Keratinocyte (primary cell): ENCODE measurements around the gene ZSCAN31. TPM values are rescaled to one million over a fixed set of nuclear protein-coding genes. Genes with fewer than 3 reads are reported as not detected.

Experiments used
- DNase-seq: peaks from one replicate; pipeline ENCODE4 v3.0.0-alpha.2; 2011; ENCODE audit warnings: low read depth, missing footprints, low spot score
- FAIRE-seq: peaks from 2 replicates; lab custom pipeline; 2011; peaks lifted over from hg19 to GRCh38; lab: Jason Lieb, UNC
- H2AFZ ChIP-seq: 2 replicates; pipeline ENCODE4 v1.6.0; 2012; ENCODE audit warnings: low read length, control low read depth, inconsistent platforms; ENCODE audit not compliant: control insufficient read depth
- H3K27ac ChIP-seq: 2 replicates; pipeline ENCODE4 v1.5.1; 2011; ENCODE audit warnings: low read length; ENCODE audit not compliant: control insufficient read depth, insufficient read depth
- H3K27me3 ChIP-seq: 3 replicates; pipeline ENCODE4 v1.6.0; 2011; ENCODE audit warnings: low read length; ENCODE audit not compliant: control insufficient read depth, insufficient read depth; ENCODE audit errors: extremely low read depth
- H3K36me3 ChIP-seq, 2 experiments: 2 replicates in 1 of 2; 3 replicates in 1 of 2; pipeline ENCODE4 v1.5.1; 2011; ENCODE audit warnings: low read length in 2 of 2, mild to moderate bottlenecking in 1 of 2; ENCODE audit not compliant: control insufficient read depth in 2 of 2, insufficient read depth in 2 of 2; ENCODE audit errors: extremely low read depth in 1 of 2
- H3K4me1 ChIP-seq: 3 replicates; pipeline ENCODE4 v1.5.1; 2011; ENCODE audit warnings: low read length; ENCODE audit not compliant: control insufficient read depth, insufficient read depth; ENCODE audit errors: extremely low read depth
- H3K4me2 ChIP-seq: 3 replicates; pipeline ENCODE4 v1.6.0; 2011; ENCODE audit warnings: low read depth, low read length; ENCODE audit not compliant: control insufficient read depth, insufficient read depth; ENCODE audit errors: extremely low read depth
- H3K4me3 ChIP-seq, 3 experiments: fragments of 200-600 bp in 1 of 3; sonication (generic) in 1 of 3; 2 replicates in 2 of 3; 3 replicates in 1 of 3; pipeline ENCODE4 v1.5.1; 2011 to 2016; ENCODE audit warnings: low read length in 3 of 3, mild to moderate bottlenecking in 3 of 3, control low read depth in 2 of 3, inconsistent platforms in 1 of 3, low read depth in 1 of 3, mixed read lengths in 1 of 3, mixed run types in 1 of 3, moderate library complexity in 1 of 3; ENCODE audit not compliant: control insufficient read depth in 2 of 3, insufficient read depth in 2 of 3; ENCODE audit errors: extremely low read depth in 1 of 3
- H3K79me2 ChIP-seq: 2 replicates; pipeline ENCODE4 v1.6.0; 2012; ENCODE audit warnings: low read length; ENCODE audit not compliant: control insufficient read depth, insufficient read depth
- H3K9ac ChIP-seq: 3 replicates; pipeline ENCODE4 v1.6.0; 2011; ENCODE audit warnings: low read length; ENCODE audit not compliant: control insufficient read depth, insufficient read depth; ENCODE audit errors: extremely low read depth
- H3K9me1 ChIP-seq: 3 replicates; pipeline ENCODE4 v1.6.0; 2011; ENCODE audit warnings: low read length; ENCODE audit not compliant: control insufficient read depth, insufficient read depth; ENCODE audit errors: extremely low read depth
- H3K9me3 ChIP-seq: 2 replicates; pipeline ENCODE4 v1.5.1; 2012; ENCODE audit warnings: low read depth, low read length; ENCODE audit not compliant: control insufficient read depth
- H4K20me1 ChIP-seq: 3 replicates; pipeline ENCODE4 v1.6.0; 2011; ENCODE audit warnings: low read length; ENCODE audit not compliant: control insufficient read depth, insufficient read depth; ENCODE audit errors: extremely low read depth
- EZH2 ChIP-seq: IDR thresholded peaks from one replicate; pipeline ENCODE4 v1.6.1; 2012; ENCODE audit warnings: inconsistent platforms, mild to moderate bottlenecking, low read length, moderate library complexity
- dilution Hi-C: fragments of 300-500 bp; cut with MboI; formaldehyde crosslinking; loops from one replicate; pipeline ENCODE4 v1.7.0; 2020; ENCODE audit warnings: low sequenced_read_pairs; ENCODE audit not compliant: extremely low pct_ligation_motif_present
- polyA plus RNA-seq, 5 experiments: library from polyadenylated mRNA; depleted of rRNA in 3 of 5; stranded (reverse) in 3 of 5; stranded (forward) in 1 of 5; unstranded in 1 of 5; fragments of >200 nt; gene quantifications; 1 replicate in 1 of 5; 2 replicates in 3 of 5; 3 replicates in 1 of 5; pipeline versions ENCODE4 v1.2.1 to v1.2.3, GENCODE V29; 2011 to 2012; ENCODE audit warnings: missing spikeins in 2 of 5, low read depth in 1 of 5, low replicate concordance in 1 of 5
- small RNA-seq, 3 experiments: library from RNA; depleted of rRNA; stranded (forward); fragments of <200 nt; gene quantifications; one replicate each; pipeline ENCODE3, GENCODE V24; 2012; ENCODE audit warnings: low read depth in 3 of 3, low replicate concordance in 1 of 3; ENCODE audit not compliant: insufficient read length in 3 of 3
- TF ChIP-seq, protein P1 (sequence below), 3 experiments: IDR thresholded peaks in 1 of 3; conservative IDR thresholded peaks in 1 of 3; optimal IDR thresholded peaks in 1 of 3; 2 replicates in 2 of 3; 3 replicates in 1 of 3; pipeline versions ENCODE3 to v1.5.1; 2011; ENCODE audit warnings: low read length in 3 of 3, mild to moderate bottlenecking in 3 of 3, moderate library complexity in 2 of 3, control low read depth in 1 of 3, inconsistent platforms in 1 of 3; ENCODE audit not compliant: insufficient read depth in 2 of 3; ENCODE audit errors: extremely low read depth in 1 of 3

The ZSCAN31 gene
- polyA plus RNA-seq, 1 donor (not counting 4 experiments of a cell fraction or from before 2014, with no cell fraction given): 14.4 TPM

- FAIRE-seq (no peak), DNase-seq (no peak)
- Histone ChIP-seq H2AFZ (no peak overlapping the region), H3K27me3 (no peaks in the 10 kb centered on the region), H3K4me3 (no peak overlapping the region), H3K27ac (no peak overlapping the region), H3K9me1 (no peaks in the 10 kb centered on the region), H3K4me2 (no peak overlapping the region), H3K9ac (no peak overlapping the region), H3K36me3 (peaks cover 5 to 10% of the 10 kb centered on the region in 2 experiments), H3K79me2 (no peaks in the 10 kb centered on the region), H4K20me1 (no peaks in the 10 kb centered on the region), H3K4me1 (peaks cover 6% of the 10 kb centered on the region), H3K9me3 (no peaks in the 10 kb centered on the region)
- dilution Hi-C loops: no loop called here
- TF ChIP-seq, protein P1, sequence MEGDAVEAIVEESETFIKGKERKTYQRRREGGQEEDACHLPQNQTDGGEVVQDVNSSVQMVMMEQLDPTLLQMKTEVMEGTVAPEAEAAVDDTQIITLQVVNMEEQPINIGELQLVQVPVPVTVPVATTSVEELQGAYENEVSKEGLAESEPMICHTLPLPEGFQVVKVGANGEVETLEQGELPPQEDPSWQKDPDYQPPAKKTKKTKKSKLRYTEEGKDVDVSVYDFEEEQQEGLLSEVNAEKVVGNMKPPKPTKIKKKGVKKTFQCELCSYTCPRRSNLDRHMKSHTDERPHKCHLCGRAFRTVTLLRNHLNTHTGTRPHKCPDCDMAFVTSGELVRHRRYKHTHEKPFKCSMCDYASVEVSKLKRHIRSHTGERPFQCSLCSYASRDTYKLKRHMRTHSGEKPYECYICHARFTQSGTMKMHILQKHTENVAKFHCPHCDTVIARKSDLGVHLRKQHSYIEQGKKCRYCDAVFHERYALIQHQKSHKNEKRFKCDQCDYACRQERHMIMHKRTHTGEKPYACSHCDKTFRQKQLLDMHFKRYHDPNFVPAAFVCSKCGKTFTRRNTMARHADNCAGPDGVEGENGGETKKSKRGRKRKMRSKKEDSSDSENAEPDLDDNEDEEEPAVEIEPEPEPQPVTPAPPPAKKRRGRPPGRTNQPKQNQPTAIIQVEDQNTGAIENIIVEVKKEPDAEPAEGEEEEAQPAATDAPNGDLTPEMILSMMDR (optimal IDR thresholded peaks at IDR 0.05 in 1 of 3, IDR thresholded peaks at IDR 0.05 in 1 of 3, conservative IDR thresholded peaks at IDR 0.05 in 1 of 3; ENCODE audit: extremely low read depth in 1 of 3, insufficient read depth in 2 of 3, low read length in 3 of 3): no peak
- no peak for TF ChIP-seq EZH2
Measured at GRCh38 chr6:28277746-28278145, 58.2 kb downstream of the ZSCAN31 start.

DNA sequence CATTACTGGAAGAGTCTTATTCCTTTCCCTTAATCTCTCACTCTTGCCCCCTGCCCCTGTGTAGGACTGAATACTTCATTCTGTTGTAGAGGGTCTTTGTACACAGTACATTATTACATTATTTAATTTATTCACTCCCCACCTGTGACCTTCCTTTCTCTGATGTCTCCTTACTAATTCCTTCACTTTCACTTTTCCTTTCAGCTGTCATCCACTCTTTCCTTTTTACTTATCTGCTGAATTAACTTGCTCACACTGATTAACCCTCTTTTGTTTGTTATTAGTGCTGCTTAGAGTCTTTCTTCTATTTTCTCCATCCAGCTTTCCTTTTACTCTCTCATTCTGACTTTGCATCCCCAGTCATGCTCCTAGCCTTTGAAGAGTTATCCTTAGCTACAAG, 61.1 kb downstream of the ZSCAN31 start:
- peaks cover 3% of the 10 kb centered on the region for H3K79me2 ChIP-seq
- no peak overlapping the region for H3K4me3 ChIP-seq
- H2AFZ ChIP-seq: no peak overlapping the region
- no peaks in the 10 kb centered on the region for H3K4me1 ChIP-seq
- peaks cover 7 to 19% of the 10 kb centered on the region in 2 experiments for H3K36me3 ChIP-seq
- H3K27me3 ChIP-seq: no peaks in the 10 kb centered on the region
- no peak overlapping the region for H3K27ac ChIP-seq
- no peak overlapping the region for H3K9ac ChIP-seq
- no peak for DNase-seq
- H3K9me1 ChIP-seq: no peaks in the 10 kb centered on the region
- H3K4me2 ChIP-seq: no peak overlapping the region
- dilution Hi-C loops: no loop called here
- no peaks in the 10 kb centered on the region for H3K9me3 ChIP-seq
- FAIRE-seq: no peak
- no peaks in the 10 kb centered on the region for H4K20me1 ChIP-seq
- TF ChIP-seq, protein P1 (optimal IDR thresholded peaks at IDR 0.05 in 1 of 3, IDR thresholded peaks at IDR 0.05 in 1 of 3, conservative IDR thresholded peaks at IDR 0.05 in 1 of 3; ENCODE audit: extremely low read depth in 1 of 3, insufficient read depth in 2 of 3, low read length in 3 of 3): no peak
- no peak for TF ChIP-seq EZH2

Small RNAs within 50 kb of the gene (small RNA-seq; reads per million reads assigned to genes)
- gene AL021997.1 (0 reads per million in 3 experiments), gene AL021997.2 (0 reads per million in 3 experiments)

Other genes with a start within 250 kb of the ZSCAN31 start
- gene ZSCAN16, start 211.5 kb downstream of the ZSCAN31 start, polyA plus RNA-seq: 0.99 to 1.5 TPM (median 1.0 TPM) in 3 replicates
- 5.4 to 6.4 TPM (median 5.7 TPM) in 3 replicates for gene ZKSCAN8, start 194.3 kb downstream of the ZSCAN31 start, polyA plus RNA-seq
- 8.3 to 15.9 TPM (median 12.0 TPM) in 3 replicates for gene ZSCAN9, start 110.9 kb downstream of the ZSCAN31 start, polyA plus RNA-seq
- 2.6 to 3.5 TPM (median 2.9 TPM) in 3 replicates for gene ZKSCAN4, start 83.9 kb downstream of the ZSCAN31 start, polyA plus RNA-seq
- gene NKAPL, start 76.9 kb downstream of the ZSCAN31 start, polyA plus RNA-seq: 0.25 to 0.35 TPM (median 0.31 TPM) in 3 replicates
- 7.2 to 9.8 TPM (median 7.3 TPM) in 3 replicates for gene ZSCAN26, start 69.0 kb downstream of the ZSCAN31 start, polyA plus RNA-seq
- 2.1 to 3.6 TPM (median 3.1 TPM) in 3 replicates for gene PGBD1, start 54.6 kb downstream of the ZSCAN31 start, polyA plus RNA-seq
- 2.2 to 3.1 TPM (median 2.9 TPM) in 3 replicates for gene ZKSCAN3, start 13.8 kb upstream of the ZSCAN31 start, polyA plus RNA-seq
- 2.5 to 4.0 TPM (median 2.7 TPM) in 3 replicates for gene ZSCAN12, start 63.6 kb upstream of the ZSCAN31 start, polyA plus RNA-seq
- 1.2 to 2.1 TPM (median 1.8 TPM) in 3 replicates for gene ZSCAN23, start 107.3 kb upstream of the ZSCAN31 start, polyA plus RNA-seq
- gene GPX6, start 179.6 kb upstream of the ZSCAN31 start, polyA plus RNA-seq: not detected in 3 replicates
- not detected in 3 replicates for gene GPX5, start 189.7 kb upstream of the ZSCAN31 start, polyA plus RNA-seq